DOHH2 (cell line): ENCODE measurements around the gene ITGA3.

Experiments used
- CTCF ChIP-seq: fragments of 200-600 bp; sonication (generic); IDR thresholded peaks from one replicate; pipeline ENCODE4 v1.5.1; 2014; ENCODE audit warnings: antibody characterized with exemption, mild to moderate bottlenecking, low read depth, low read length; ENCODE audit not compliant: poor library complexity, severe bottlenecking
- EZH2phosphoT487 ChIP-seq: fragments of 200-600 bp; sonication (generic); IDR thresholded peaks from 2 replicates; pipeline ENCODE4 v1.6.1; 2017; ENCODE audit warnings: borderline replicate concordance, mild to moderate bottlenecking, antibody characterized with exemption, low read length, moderate library complexity, mixed read lengths

GRCh38 chr17:50115756-50116155 is 59.8 kb downstream of the ITGA3 start:
- TF ChIP-seq CTCF: no peak
- no peak for TF ChIP-seq EZH2phosphoT487
